HL-60 (cell line): ENCODE measurements around the gene SMC6.

Source experiments
- CTCF ChIP-seq: IDR thresholded peaks from one replicate; pipeline ENCODE4 v1.5.1; 2011; ENCODE audit warnings: low read length, control low read depth, inconsistent platforms; ENCODE audit not compliant: insufficient read depth
- POLR2AphosphoS5 ChIP-seq: IDR thresholded peaks from 2 replicates; pipeline ENCODE4 v1.6.1; 2012; ENCODE audit warnings: low read depth
- REST ChIP-seq: IDR thresholded peaks from 2 replicates; pipeline ENCODE4 v1.6.1; 2012; ENCODE audit warnings: low read depth; ENCODE audit not compliant: insufficient replicate concordance
- SPI1 ChIP-seq: IDR thresholded peaks from 2 replicates; pipeline ENCODE4 v1.6.1; 2012; ENCODE audit warnings: low read depth, mild to moderate bottlenecking, borderline replicate concordance

- TF ChIP-seq POLR2AphosphoS5 (no peak), CTCF (no peak), REST (no peak), SPI1 (no peak)
These were observed 46.6 kb upstream of the SMC6 start for GRCh38 chr2:17800219-17800618.
